HUES6 (cell line): Measurements from ENCODE around the gene WAS.
"Not testable (repeated sequence)": the region's sequence is repeated elsewhere in the genome, so short reads cannot be mapped to it uniquely, and the experiment has no call there.

Source experiments
- H3K27ac ChIP-seq: 2 replicates; pipeline ENCODE4 v1.7.0; 2013; ENCODE audit warnings: low read depth, mild to moderate bottlenecking, low read length, inconsistent platforms
- H3K27me3 ChIP-seq: 2 replicates; pipeline ENCODE4 v1.6.1; 2013; ENCODE audit warnings: low read length; ENCODE audit not compliant: control insufficient read depth, insufficient read depth
- H3K36me3 ChIP-seq: 2 replicates; pipeline ENCODE4 v1.6.1; 2013; ENCODE audit warnings: low read length; ENCODE audit not compliant: control insufficient read depth, insufficient read depth
- H3K4me1 ChIP-seq: 2 replicates; pipeline ENCODE4 v1.6.1; 2013; ENCODE audit warnings: low read length; ENCODE audit not compliant: control insufficient read depth, insufficient read depth
- H3K4me3 ChIP-seq: 2 replicates; pipeline ENCODE4 v1.5.1; 2013; ENCODE audit warnings: low read depth, low read length
- H3K9ac ChIP-seq: one replicate; pipeline ENCODE4 v1.6.1; 2013; ENCODE audit warnings: mild to moderate bottlenecking, low read length
- H3K9me3 ChIP-seq: 2 replicates; pipeline ENCODE4 v1.6.1; 2013; ENCODE audit warnings: low read depth, low read length; ENCODE audit not compliant: control insufficient read depth, insufficient read depth

Gene WAS

GRCh38 chrX:48665991-48666390 lies 17.6 kb upstream of the WAS start:
- no peak overlapping the region for H3K4me3 ChIP-seq
- no peaks in the 10 kb centered on the region for H3K36me3 ChIP-seq
- H3K27me3 ChIP-seq, result no peaks in the 10 kb centered on the region
- H3K27ac ChIP-seq, result no peak overlapping the region
- H3K4me1 ChIP-seq, result no peaks in the 10 kb centered on the region
- peaks cover 15% of the 10 kb centered on the region; the same call in 1 of the 2 replicates for H3K9me3 ChIP-seq
- H3K9ac ChIP-seq, result no peak overlapping the region

GRCh38 chrX:48666649-48667048 lies 16.9 kb upstream of the WAS start:
- Histone ChIP-seq H3K4me3 (no peak overlapping the region), H3K27me3 (no peaks in the 10 kb centered on the region), H3K27ac (no peak overlapping the region), H3K9ac (no peak overlapping the region), H3K4me1 (no peaks in the 10 kb centered on the region), H3K36me3 (no peaks in the 10 kb centered on the region), H3K9me3 (peaks cover 13% of the 10 kb centered on the region; the same call in 1 of the 2 replicates)

- H3K9me3 ChIP-seq, result peaks cover 13% of the 10 kb centered on the region; the same call in 1 of the 2 replicates
- H3K27ac ChIP-seq, result no peak overlapping the region
- no peaks in the 10 kb centered on the region for H3K36me3 ChIP-seq
- no peaks in the 10 kb centered on the region for H3K4me1 ChIP-seq
- H3K27me3 ChIP-seq, result no peaks in the 10 kb centered on the region
- H3K4me3 ChIP-seq, result no peak overlapping the region
- no peak overlapping the region for H3K9ac ChIP-seq
Observed at GRCh38 chrX:48667509-48667908, 16.1 kb upstream of the WAS start.

GRCh38 chrX:48668187-48668586 lies 15.4 kb upstream of the WAS start:
- not testable (repeated sequence) for H3K27me3 ChIP-seq, H3K4me3 ChIP-seq, H3K36me3 ChIP-seq, H3K27ac ChIP-seq, H3K9me3 ChIP-seq, H3K9ac ChIP-seq, H3K4me1 ChIP-seq

DNA sequence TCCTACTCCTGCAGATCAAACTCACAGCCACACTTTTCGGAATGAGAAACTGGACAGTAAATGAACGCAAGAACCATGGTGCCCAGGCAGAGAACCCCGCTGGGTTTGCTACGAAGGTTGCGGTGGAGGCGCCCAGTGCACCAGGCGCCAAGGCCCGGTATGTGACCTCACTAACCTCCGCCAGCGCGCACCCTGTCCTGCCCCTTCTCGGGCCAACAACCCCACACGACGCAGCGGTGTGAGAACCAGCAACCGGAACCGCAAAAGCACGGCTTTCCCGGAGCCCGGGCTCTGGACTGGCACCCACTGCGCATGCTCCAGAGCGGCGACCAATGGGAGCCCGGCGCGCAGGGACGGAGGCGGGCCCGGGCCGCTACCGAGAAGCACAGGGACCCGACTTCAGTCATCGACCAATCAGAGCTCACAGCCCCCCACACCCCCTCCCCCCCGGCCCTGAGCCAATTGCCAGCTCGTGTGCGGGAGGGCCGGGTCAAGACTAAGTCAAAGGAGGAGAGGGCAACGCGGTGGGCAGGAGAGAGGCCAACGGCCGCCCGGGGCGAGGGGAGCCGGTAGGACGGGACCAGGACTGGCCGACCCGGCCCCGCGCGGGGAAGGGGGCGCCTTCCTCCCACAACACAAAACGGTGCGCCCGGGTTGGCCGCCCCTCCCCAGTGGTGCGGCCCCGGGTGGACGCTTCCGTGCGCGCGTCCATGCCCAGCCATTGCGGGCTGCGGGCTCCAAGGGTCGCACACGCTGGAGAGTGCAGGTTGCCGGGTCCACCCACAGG lies 7.3 kb upstream of the WAS start:
- no peaks in the 10 kb centered on the region for H3K4me1 ChIP-seq
- H3K9me3 ChIP-seq, result peaks cover 6% of the 10 kb centered on the region; the same call in 1 of the 2 replicates
- H3K36me3 ChIP-seq, result no peaks in the 10 kb centered on the region
- peak overlapping the region; percentile 55; the same call in 1 of the 2 replicates for H3K27ac ChIP-seq
- no peaks in the 10 kb centered on the region for H3K27me3 ChIP-seq
- H3K9ac ChIP-seq, result peak overlapping the region; percentile 82
- H3K4me3 ChIP-seq, result peak overlapping the region; percentile 96

GRCh38 chrX:48676893-48677270 lies 6.7 kb upstream of the WAS start:
- Histone ChIP-seq H3K9ac (peak overlapping the region; percentile 82), H3K36me3 (no peaks in the 10 kb centered on the region), H3K27ac (peak overlapping the region; percentile 55; the same call in 1 of the 2 replicates), H3K4me3 (peak overlapping the region; percentile 96), H3K4me1 (no peaks in the 10 kb centered on the region), H3K27me3 (no peaks in the 10 kb centered on the region), H3K9me3 (peaks cover 9% of the 10 kb centered on the region; the same call in 1 of the 2 replicates)

DNA sequence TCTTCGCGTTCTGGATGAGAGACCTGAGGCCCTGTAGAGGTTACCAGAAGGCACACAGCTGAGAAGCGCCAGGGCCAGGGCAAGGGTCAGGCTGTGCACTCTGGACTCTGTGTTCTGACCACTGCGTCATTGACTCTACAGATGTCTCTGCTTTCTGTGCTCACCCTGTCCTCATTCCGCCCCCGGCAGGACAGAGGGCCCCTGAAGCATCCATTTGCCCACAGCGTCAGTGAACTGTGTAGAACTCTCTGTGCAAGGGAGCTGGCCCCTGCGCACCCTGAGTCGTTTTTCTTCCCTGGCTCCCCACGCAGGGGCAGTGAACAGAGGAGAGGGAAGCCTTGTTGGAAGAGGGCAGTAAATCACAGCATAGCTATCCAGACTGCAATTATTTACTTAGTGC lies 6.1 kb upstream of the WAS start:
- no peak overlapping the region for H3K27ac ChIP-seq
- no peaks in the 10 kb centered on the region for H3K4me1 ChIP-seq
- H3K9ac ChIP-seq, result no peak overlapping the region
- H3K27me3 ChIP-seq, result no peaks in the 10 kb centered on the region
- no peaks in the 10 kb centered on the region for H3K36me3 ChIP-seq
- H3K4me3 ChIP-seq, result peak overlapping the region; percentile 96
- H3K9me3 ChIP-seq, result peaks cover 9% of the 10 kb centered on the region; the same call in 1 of the 2 replicates

GRCh38 chrX:48680467-48680866 lies 3.1 kb upstream of the WAS start:
- H3K27ac ChIP-seq, H3K4me3 ChIP-seq, H3K4me1 ChIP-seq, H3K36me3 ChIP-seq, H3K27me3 ChIP-seq, H3K9ac ChIP-seq: not testable (repeated sequence)
- H3K9me3 ChIP-seq, result peaks cover 21% of the 10 kb centered on the region; the same call in 1 of the 2 replicates

DNA sequence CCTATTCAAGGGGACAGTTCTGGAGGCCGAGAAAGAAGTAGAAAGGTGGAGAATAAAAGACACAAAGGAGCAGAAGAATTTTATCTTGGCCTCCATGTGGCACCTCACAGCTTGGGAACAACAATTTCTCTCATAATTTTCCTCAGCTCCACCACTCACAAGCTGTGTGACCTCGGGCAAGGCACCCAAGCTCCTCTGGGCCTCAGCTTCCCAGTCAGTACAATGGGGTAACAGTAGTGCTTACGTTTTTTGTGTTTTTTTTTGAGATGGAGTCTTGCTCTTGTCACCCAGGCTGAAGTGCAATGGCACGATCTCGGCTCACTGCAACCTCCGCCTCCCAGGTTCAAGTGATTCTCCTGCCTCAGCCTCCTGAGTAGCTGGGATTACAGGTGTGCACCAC lies 2.7 kb upstream of the WAS start:
- not testable (repeated sequence) for H3K27me3 ChIP-seq, H3K4me1 ChIP-seq, H3K9ac ChIP-seq, H3K27ac ChIP-seq, H3K4me3 ChIP-seq, H3K36me3 ChIP-seq
- peaks cover 24% of the 10 kb centered on the region; the same call in 1 of the 2 replicates for H3K9me3 ChIP-seq

DNA sequence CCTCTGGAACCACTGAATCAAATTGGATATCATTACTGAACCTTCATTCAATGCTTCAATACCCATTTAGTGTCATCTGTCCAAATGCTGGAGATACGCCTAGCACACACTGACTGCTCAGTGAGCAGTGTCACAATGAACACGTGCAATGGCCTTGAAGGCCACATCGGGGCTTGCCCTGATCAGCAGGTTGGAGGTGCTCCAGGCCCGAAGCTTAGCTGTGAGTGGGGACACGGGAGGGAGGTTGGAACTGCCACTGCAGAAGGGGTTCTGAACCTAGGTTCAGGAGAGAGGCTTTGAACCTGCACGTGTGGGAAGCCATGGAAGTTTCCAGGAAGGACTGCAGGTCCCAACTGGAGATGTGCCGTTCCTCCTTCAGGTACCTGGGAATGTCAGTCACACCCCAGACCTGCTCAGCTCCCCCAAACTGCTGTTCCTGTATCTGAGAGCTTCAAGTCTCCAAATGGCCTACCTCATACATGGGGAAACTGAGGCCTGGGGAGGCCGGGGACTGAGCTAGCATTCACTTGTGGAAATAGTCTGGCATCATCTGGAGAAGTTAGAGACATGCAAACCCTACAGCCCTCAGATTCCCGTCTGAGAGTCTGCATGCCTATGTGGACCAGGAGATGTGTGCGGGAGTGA lies 1.9 kb upstream of the WAS start:
- Histone ChIP-seq H3K9ac (no peak overlapping the region), H3K9me3 (peaks cover 25% of the 10 kb centered on the region; the same call in 1 of the 2 replicates), H3K27me3 (no peaks in the 10 kb centered on the region), H3K4me3 (no peak overlapping the region), H3K36me3 (no peaks in the 10 kb centered on the region), H3K4me1 (no peaks in the 10 kb centered on the region), H3K27ac (no peak overlapping the region)

DNA sequence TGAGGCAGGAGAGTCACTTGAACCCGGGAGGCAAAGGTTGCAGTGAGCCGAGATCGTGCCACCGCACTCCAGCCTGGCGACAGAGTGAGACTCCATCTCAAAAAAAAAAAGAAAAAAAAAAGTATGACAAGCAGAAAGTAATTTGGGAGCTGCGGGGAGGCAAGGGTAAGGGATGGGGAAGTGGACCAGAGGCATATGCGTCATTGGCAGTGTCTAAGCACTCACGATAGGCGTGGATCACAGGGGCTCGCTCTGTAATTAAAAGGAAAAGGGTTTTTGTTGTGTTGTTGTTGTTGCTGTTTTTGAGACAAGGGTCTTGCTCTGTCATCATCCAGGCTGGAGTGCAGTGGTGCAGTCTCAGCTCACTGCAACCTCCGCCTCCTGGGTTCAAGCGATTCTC lies 804 bp upstream of the WAS start:
- H3K27ac ChIP-seq, result not testable (repeated sequence)

More for the DNA sequence above, 804 bp upstream of the WAS start:
- H3K4me1 ChIP-seq, H3K27me3 ChIP-seq, H3K9ac ChIP-seq, H3K36me3 ChIP-seq, H3K4me3 ChIP-seq: not testable (repeated sequence)
- H3K9me3 ChIP-seq, result peaks cover 33% of the 10 kb centered on the region; the same call in 1 of the 2 replicates
